HG03066 (cell line): ENCODE measurements around the gene ANO8.

Experiments
- ATAC-seq: cut with Tn5 transposase; IDR thresholded peaks from one replicate; pipeline ENCODE4 v1.9.1; 2021; ENCODE audit warnings: low read depth; ENCODE audit not compliant: unreplicated experiment

Gene ANO8

DNA sequence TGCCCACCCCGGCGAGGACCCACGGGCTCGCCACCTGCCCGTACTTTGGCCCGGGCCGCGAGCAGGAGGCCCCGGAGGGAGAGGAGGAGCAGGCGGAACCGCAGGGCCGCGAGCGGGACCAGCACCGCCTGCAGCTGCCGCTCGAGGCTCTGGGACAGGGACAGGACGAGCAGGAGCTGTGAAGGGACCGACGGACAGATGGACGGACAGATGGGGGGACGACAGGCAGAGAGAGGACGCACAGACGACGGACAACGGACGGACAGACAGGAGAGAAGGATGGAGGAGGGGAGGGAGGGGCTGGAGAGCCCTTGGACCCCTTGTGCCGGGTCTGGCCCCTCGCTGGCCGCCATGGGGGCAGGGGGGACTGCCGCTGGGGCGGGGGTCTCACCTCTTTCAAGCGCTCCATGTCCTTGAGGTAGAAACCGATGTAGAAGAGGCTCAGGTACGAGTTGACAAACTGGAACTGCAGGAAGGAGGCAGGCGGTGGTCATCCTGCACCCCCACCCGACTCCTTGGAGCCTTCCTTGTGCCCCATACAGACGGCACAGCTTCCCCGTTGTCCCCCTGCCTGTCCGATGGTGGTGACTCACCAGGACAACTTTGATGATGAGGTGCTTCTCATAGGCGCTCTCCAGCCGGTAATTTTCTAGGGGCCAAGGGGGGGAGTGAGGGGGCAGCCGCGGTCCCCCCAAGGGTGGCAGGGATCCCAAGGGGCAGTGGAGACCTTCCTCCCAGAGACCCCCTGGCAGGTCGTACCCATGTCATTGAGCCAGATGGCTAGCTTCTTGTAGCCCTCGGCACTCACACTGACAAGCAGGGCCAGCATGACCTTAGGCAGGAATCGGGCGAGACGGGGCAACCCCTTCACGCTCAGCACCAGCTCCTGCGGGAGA is 5.0 kb downstream of the ANO8 start:
- ATAC-seq = no peak

DNA sequence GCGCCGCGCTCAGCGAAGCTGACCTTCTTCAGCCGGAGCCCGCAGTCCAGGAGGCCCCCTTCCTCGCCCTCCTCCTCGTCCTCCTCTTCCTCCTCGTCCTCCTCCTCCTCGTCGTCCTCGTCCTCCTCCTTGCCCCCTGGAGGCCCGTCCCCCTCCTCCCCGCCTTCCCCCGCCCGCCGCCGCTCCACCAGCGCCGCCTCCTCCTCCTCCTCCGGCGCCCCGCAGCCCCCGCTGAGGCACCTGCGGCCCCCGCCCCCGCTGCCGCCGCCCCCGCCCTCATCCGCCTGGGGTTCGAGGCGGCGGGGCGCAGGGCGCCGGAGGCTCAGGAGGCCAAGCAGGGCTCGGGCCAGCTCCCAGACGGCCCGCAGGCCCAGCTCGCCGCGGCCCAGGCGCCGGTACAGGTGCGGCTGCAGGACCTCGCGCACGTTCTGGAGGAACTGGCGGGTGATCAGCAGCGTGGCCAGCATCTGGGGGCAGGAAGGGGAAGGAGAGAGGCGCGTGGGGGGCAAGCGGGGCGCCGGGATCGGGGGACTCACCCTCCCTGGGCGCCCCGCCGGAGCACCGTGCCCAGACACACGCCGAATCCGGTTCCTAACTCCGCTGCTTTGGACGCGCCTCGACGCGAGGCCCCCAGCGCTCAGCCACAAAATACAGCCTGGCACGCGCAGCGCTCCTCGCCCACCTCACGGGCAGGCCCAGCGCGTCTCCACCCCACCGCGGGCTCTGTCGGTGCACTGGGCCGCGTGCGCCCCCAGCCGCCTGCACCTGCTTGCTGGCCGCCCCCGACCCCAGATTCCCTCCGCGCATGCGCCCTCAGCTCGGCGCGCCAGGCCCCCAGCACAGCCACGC is 5.9 kb downstream of the ANO8 start:
- ATAC-seq = no peak

DNA sequence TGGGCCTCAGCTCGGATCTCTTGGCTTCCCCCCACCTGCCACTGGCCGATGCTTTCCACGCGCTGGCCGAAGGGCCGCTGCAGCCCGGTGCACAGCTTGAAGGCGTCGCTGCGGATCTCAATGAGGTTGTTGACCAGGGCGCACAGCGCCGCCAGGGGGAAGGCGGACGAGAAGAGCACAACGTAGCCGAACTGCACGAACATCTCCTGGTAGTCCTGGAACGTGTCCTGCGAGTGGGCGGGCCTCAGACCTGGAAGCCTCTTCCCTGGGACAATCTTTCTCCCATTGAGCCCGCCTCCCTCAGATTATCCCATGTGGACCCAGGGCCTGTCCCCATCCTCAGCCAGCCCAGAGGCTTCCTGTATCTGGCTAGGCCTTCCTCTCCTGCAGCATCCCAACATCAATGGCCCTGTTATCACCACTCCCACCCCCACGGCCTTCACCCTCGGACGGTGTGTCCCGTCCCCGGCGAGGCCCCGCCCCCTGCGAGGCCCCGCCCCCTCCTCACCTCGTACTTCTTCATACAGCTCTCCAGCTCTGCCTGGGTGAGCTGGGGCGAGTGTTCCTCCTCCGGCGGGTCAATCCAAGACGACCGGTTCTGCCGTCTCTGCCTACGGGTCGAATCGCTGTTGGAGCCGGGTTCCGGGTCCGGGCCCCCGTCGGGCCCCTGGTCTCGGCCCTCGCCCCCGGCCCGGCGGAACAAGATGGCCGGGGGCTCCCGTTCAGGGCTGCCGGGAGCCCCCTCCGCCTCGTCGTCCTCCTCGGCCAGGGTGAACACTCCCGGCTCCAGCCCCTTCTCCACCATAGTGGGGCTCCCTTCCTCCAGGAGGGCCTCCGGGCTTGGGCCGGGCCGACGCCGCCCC is 6.8 kb downstream of the ANO8 start:
- ATAC-seq = no peak

DNA sequence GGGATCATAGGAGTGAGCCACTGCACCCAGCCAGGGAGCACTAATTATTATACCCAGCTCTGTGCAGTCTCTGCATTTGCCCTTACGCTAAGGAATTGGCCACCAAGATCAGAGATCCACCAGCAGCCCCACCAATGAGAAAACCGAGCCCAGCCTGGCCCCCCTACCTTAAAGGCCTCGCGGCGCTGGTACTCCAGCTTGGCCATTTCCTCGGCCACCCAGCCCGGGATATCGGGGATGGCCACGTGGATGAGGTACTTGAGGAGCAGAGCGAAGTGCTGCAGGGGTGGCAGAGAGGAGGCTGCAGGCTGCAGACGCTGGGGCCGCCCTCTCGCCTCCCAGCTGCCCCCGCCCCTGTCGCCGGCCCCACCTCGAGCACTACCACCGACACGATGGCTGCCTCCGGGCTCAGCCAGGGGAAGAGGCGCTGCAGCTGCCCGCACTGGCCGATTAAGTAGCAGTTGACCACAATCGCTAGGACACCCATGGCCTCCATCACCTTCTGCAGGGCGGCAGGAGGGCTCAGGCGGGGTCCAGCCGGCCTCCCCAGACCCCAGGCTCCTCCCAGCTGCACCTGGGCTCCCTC is 7.5 kb downstream of the ANO8 start:
- ATAC-seq = no peak

DNA sequence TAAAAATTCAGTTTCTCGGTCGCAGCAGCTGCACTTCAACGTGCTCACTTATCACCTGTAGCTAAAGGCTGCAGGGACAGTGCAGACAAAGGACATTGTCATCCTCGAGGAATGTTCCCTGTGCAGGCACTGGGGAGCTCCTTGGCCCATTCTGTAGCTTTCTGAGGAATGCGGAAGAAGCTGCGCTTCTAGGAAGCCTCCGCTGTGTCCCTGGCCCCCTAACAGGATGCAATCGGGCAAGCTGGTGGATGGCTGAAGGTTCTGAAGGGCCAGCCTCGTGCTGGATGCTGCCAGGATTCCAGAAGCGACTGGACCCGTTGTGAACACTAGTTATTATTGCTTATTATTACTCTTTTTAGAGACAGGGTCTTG is 8.1 kb downstream of the ANO8 start:
- ATAC-seq = no peak

DNA sequence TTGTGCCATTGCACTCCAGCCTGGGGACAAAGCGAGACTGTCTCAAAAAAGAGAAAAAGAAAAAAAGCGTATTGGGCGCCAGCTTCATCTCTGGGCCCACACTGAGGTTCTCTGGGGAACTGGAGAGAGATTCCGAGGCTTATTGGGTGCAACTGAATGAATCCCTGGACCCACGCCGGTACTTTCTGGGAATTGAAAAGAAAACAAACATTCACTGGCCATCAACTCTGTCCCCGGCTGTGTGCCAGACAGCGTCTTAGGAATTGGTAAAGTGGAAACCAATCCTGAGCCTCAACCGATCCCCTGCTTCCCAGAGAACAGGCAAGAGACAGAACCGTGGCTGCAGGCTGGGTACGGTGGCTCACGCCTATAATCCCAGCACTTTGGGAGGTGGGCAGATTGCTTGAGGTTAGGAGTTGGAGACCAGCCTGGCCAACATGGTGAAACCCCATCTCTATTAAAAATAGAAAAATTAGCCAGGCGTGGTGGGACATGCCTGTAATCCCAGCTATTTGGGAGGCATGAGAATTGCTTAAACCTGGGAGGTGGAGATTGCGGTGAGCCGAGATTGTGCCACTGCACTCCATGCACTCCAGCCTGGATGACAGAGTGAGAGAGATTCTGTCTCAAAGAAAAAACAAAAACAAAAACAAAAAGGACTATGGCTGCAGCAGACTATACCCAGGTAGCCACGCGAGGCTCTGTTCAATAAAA is 8.6 kb downstream of the ANO8 start:
- no peak for ATAC-seq

DNA sequence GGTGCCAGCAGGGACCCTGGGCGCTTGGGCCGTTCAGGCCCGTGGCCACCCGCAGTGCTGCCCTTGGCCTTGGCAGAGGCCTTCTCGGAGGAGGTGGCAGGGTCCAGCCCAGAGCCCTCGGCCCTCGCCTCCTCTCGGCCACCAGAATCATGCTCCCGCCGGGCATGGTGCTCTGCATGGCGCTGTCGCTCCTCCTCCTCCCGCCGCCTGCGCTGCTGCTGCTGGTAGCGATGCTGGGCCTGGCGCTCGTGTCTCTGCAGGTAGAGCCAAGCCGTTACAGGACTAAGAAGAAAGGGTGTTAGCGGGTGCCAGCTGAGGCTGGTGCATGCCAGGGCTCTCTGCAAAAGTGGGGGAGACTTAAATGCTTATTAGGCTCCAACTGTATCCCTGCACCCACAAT is 9.5 kb downstream of the ANO8 start:
- ATAC-seq = no peak

DNA sequence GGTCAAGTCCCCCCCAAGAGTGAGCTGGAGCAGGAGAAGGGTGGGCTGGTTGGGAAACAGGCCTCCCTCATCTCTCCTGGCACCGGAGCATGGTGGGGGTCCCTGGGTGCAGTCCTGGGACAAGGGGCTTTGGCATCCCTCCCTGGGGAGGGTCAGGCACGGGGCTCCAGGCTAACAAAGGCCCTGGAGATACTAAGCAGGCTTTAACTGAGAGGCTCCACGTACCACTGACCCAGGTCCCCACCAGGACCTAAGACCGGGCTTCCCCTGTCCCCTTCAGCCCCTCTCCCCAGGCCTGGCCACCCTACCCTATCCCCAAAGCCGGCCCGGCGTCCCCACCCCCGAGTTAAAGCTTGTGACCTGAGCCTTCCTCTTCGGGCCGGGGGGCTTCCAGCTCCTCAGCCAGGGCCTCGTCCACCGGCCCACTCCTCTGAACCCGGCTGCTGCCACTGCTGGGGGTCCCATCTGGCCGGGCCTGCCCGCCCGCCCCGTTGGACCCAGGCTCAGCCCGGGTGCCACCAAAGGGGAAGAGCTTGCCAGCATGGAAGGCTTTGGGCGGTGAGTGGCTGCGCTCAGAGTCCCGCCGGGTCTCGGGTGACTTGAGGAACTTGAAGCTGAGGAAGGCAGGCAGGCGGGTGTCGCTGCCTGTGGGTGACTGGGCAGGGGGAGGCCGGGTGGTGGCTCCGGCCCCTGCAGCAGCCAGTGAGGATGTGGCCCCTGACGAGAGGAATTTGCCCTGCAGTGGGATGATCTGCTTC is 10.1 kb downstream of the ANO8 start:
- no peak for ATAC-seq

DNA sequence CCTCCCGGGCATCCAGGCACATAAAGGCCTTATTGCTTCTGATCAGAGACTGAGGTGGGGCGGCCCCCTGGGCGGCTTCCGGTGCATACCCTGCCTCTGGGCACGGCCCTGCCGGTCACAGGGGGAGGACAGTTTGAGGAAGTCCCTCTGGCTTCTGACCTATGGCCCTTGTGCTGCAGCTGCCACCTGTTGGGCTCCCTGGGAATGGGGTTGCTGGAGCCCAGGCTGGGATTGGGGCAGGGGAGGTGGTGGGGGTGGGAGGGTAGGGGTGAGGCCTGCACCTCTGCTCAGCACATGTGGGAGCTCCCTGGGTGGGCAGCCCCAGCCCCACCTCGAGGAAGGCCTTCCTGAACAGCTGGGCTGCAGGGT is 10.7 kb downstream of the ANO8 start:
- ATAC-seq = no peak

DNA sequence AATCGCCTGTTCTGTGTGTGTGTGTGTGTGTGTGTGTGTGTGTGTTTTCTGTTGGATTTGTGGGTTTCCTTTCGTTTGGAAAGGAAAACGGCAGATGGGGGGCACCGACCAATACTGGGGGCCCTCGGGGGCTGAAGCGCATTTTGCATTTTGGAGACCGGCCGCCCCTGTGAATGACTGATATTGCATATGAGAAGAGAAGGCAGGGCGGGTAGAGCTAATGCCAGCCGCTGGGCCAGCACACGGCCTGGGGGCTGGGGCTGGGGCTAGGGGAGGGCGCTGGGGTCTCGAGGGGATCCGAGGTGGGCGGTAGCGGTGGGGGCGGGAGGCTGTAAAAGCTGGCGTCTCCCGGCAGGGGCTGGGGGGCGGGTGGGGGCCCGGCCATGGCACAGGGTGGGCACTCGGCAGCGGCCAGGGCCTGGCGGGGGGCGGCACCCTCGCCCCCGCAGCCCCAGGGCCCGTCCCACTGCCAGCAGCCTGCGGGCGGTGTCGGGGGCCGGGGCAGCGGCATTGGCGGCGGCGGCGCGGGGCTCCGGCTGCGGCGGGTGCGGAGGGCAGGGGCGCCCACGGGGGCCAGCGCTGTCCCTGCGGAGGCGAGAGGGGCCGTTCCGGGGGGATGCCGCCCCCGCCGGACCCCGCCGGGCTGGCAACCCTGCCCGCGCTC is 11.2 kb downstream of the ANO8 start:
- ATAC-seq = no peak

DNA sequence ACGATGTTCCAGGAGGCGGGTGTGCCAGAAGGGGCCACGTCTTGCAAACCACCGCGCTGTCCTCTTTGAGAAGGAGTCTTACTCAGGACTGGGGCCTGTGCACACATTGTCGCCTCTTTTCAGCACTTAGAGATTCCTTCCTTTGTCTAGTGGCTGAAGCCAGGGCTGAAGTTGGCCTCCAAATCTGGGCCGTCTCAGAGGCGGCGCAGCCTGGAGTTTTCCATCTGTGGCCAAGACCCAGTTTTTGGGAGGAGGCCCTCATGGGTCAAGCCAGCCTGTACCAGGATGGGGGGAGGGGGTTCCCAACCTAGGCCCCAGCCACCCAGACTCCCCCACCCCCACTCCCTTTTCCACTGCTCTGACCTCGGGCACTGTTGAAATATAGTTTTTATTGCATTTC is 11.8 kb downstream of the ANO8 start:
- no peak for ATAC-seq

DNA sequence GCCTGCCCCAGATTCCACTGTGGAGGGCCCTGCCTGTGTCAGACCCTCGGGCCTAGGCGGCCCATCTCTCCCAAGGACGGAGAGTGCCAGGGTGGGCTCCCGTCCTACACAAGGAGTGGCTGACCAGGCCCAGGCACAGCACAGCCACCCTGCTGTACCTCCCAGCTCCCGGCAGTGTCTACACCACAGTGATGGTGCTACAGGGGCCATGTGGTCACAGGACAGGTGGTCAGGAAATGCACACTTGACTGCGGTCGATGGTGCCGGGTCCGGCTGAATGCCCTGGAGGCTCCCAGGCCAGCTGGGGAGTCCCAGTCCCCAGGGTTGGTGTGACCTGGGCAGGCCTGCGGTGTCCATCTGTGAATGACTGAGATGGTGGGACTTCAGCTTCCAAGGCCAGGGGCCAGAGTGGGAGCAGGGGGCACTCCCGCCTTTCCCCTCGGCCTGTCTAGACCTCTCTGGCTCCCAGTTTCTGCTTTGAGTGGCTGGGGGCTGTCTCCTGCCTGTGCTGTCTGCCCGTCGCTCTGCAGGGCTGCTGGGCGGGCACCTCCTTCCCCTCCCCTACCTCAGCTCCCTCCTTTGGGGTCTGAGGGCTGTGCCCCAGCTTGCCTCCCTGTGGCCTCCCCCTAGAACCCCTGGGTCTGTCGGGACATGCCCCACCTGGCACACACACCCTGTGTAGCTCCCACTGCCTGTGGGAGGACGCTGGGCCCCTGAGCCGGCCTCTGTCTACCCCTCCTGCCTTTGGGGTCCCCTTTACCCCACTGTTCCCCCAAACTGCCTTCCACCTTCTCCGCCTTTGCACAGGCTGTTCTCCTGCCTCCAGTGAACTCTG is 12.8 kb downstream of the ANO8 start:
- ATAC-seq = no peak

DNA sequence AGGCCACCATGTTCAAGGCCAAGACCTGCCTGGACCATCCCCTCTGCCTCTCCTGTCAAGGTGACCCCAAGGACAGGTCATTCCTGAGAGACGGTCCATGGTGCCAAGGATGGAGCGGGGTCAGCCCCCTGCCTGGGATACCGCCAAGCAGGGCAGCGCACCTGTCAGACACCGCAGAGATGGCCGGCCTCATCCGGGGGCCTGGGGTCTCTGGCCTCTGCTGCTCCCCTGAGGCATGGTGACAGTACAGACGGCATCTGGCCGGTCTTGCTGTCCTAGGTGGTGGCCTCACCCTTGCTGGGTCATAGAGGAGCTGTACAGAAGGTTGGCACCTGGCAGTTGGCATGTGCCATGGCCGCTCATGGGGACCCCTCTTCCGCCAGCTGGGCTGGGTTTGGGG is 14.2 kb downstream of the ANO8 start:
- ATAC-seq = no peak

DNA sequence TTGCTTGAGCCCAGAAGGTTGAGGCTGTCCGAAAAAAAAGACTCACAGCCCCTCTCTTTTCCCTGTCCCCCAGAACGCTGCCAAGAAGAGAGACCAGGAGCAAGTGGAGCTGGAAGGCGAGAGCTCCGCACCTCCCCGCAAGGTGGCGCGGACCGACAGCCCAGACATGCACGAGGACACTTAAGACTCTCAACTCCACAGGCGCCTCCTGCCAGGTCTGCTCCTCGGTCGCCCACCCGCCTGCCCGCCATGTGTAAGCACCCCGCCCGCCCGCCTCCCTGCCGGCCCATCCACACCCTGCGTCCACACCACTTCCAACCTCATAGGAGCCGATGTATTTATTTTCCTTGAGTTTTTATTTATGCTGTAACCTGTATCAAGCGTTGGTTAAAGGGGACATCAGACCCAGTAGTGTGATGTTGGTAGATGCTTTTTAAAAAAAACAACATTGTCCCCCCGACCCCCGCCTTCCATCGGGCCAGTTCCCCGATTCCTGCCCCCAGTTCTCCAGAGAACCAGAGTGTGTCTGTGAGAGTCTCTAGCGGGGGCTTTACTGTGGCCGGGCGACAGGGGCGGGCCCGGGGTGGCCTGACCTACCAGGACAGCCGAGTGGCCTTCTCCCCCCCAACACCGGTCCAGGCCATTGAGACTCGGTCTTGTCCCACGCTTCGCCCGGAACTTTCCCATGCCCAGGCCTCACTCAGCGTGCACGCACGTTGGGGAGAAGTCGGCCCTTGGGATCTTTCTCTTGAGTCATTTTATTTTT is 15.0 kb downstream of the ANO8 start:
- no peak for ATAC-seq

DNA sequence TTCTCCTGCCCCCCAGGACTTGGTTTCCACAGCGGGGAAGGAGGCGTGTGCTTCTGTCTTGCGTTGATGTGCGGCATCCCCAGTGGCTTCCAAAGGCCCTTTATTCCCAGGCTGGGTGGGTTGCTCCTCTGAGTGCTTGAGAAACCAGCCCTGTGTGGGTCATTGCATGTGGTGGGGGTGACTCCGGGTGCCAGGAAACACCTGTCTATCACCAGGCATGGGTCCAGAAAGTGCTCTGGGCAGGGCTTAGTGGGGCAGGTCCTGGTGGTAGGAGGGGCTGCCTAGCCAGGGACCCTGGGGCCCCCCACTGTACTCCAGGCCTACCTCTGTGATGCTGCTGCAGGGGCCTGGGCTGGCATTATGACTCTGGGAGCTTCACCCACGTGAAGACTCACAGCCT is 15.7 kb downstream of the ANO8 start:
- no peak for ATAC-seq

DNA sequence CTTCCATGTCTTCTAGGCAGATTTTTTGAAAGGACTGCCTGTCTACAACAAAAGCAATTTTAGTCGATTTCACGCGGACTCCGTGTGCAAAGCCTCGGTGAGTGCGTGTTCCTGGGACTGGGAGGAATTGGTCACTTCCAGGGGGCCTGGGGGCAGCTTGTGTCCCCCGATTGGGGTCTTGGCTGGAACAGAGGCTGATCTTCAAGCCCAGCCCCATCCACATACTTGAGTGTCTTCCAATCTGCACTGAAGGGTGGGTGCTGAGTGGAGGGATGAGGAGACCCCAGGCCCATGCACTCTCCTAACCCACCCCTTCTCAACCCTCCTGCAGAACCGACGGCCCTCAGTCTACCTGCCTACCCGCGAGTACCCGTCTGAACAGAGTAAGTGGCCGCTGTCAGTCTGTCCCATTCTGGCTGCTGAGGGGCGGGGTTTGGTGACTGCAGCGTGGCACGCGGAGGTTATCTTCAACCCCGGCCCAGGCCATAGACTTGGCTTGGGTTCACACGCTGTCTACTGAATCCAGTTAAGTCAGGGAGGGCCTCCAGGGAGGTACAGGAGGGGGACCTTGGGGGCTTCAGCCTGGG is 20.6 kb downstream of the ANO8 start:
- no peak for ATAC-seq
